GM19455 (cell line): ENCODE measurements around the gene ADAMTSL2.
"Not testable (repeated sequence)": the region's sequence is repeated elsewhere in the genome, so short reads cannot be mapped to it uniquely, and the experiment has no call there.

Source experiments
- ATAC-seq: cut with Tn5 transposase; IDR thresholded peaks from one replicate; pipeline ENCODE4 v1.9.1; 2021; ENCODE audit not compliant: unreplicated experiment

ADAMTSL2 gene

DNA sequence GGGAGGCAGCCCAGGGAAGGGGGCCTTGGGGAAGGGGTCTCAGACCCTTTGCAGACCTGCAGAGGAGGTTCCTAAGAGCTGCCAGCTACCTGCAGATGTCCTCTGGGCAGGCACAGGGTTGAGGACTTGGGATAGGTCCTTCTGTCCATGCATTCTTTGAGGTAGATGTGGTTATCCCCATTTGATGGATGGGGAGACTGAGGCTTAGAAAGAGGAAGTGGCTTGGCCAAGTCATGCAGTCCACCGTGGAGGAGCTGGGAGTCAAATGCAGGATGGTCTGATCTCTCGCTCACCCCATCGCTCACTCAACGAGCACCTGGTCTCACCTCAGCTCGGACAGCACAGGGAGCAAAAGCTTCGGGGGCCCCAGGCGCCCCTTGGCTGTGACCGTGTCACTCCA lies 20.2 kb downstream of the ADAMTSL2 start:
- no peak for ATAC-seq

DNA sequence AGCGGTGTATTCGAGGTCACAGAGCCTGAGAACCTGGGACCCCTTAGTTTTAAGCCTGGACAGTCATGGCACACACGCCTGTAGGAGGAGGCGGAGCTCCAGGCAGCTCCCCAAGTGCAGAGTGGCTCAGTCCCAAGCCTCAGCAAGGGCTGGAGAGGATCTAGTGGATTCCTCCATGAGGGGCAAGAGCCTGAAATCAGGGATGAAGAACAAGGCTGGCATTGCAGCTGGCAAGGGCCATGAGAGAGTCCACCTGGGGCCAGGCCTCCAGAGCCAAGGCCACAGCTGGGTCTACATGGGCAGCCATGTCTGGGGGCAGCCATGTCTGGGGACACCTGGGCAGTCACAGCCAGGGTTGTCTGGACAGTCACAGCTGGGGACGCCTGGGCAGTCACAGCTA lies 21.9 kb downstream of the ADAMTSL2 start:
- ATAC-seq = no peak

DNA sequence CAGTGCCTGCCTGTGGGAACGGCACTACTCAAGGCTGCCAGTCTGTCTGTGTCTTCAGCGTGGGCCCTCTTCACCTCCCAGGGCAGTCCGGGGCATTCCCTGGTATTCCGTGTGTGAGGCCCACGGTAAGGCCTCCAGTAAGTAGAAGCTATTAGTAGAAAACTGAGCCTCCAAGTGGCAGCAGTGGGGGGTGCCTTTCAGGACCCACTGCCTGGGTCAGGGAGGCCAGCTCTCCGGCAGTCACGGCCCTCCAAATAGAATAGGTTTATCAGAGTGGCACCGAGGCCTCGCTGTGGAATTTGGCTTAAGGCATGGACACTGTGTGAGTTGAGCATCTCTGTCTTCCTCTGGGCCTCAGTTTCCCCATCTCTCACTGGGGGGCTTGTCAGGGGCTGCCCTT lies 23.1 kb downstream of the ADAMTSL2 start:
- no peak for ATAC-seq

DNA sequence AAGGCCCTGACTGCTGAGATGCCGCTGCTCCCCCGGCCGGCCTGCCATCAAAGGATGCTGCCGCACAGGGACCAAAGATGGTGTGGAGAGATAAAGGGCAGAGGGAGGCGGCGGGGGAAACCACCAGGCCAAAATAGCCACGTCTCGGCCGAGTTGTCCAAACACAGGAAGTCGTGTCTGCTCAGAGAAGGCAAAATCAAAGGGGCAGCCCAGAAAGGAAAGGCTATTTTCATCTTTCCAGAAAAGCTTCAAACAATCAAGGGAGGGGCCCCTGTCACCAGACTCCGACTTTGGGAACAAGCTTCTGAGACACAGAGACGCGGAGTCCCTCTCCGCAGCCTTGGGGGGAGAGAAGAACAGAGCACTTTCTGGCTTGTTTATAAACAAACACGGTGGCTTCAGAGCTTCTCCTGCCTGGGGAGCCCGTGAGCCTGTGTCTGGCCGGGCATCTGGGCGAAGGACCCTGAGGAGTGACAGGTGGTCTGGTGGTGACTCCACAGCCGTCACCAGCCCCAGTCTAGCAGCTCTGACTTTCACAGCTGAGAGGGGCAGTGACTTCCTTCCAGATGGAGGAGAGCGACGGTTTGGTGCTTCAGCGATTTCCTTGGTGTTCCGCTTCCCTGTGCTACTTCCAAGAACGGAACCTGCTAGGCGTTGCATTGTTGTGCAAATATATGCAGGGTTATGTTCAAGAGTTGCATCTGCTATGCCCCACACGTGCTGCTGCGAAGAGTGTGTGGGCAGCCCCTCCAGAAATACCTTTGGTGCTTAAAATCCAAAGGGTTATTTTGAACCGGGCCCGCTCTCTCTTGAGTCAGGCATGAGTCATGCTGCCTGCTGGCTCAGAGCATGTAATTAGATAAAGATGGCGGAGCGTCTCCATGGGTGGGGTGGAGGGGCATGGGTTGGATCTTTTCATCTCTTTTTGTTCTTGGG lies 24.0 kb downstream of the ADAMTSL2 start:
- ATAC-seq = no peak

DNA sequence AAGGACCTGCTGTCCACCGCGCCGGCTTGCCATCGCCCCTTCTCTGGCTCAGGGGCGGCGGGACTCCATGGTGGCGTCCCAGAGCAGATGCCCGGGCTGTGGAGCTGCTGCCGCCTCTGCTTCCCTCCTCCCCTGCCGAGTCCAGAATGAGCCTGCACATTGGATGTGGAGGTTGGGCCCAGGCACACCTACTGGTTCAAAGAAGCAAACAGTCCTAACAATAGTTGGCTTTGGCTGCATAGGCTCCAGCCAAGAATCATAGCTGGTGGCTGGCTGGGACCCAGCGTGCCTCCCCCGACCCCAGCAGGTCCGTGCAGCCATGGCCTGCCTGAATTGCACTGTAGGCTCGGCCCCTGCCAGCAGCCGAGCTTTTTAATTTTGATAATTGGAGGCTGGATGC lies 25.8 kb downstream of the ADAMTSL2 start:
- ATAC-seq = no peak

DNA sequence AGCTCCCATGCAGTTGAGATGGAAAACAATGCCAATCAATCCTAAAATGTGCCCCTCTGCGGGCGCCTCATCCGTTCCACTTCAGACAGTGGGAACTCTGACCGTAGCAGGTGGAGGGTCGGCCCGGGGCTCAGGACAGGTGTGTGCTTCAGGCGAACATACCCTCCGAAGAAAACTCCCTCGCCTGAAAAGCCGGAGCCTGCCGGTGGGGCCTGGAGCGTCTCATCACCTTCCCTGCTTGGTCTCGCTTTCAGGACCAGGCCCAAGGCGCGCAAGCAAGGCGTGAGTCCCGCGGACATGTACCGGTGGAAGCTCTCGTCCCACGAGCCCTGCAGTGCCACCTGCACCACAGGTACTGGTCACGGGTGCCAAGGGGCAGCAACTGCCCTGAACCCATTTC lies 26.4 kb downstream of the ADAMTSL2 start:
- ATAC-seq = no peak

DNA sequence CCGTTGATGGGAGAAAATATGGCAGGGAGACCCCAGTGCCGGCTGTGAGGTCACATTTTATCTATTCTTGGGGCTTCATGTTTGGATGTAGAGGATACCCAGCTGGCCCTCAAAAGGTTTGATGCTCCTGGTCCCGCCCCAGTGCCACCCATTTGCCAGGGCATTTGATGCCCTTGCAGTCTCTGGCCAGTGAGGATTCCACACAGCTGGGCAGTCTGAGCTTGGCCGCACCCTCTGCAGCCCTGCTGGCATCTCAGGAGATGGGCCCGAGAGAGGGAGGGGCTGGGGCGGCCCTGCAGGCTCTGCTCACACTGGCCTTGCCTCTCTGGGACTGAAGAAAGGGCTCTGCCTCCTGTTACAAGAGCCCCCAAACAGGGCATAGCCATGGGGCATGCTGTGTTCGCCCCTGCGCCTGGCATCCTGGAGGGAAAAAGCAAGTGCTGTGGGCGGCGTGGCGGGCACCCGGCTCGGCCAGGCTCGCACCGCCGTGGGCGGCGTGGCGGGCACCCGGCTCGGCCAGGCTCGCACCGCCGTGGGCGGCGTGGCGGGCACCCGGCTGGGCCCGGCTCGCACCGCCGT lies 27.6 kb downstream of the ADAMTSL2 start:
- no peak for ATAC-seq

DNA sequence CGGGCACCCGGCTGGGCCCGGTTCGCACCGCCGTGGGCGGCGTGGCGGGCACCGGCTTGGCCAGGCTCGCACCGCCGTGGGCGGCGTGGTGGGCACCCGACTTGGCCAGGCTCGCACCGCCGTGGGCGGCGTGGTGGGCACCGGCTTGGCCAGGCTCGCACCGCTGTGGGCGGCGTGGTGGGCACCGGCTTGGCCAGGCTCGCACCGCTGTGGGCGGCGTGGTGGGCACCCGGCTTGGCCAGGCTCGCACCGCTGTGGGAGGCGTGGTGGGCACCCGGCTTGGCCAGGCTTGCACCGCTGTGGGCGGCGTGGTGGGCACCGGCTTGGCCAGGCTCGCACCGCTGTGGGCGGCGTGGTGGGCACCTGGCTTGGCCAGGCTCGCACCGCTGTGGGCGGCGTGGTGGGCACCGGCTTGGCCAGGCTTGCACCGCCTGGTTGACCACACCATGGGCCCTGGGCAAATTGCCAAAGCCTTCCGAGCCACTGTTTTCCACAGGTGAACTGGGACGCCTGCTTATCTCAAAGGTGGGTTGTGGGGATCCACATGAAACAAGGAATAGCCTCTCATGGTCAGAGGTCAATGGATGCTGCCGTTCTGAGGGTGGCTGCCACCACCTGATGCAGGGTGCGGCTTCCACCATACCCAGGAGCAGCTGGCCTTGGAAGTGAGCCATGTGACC lies 28.2 kb downstream of the ADAMTSL2 start:
- ATAC-seq = no peak

DNA sequence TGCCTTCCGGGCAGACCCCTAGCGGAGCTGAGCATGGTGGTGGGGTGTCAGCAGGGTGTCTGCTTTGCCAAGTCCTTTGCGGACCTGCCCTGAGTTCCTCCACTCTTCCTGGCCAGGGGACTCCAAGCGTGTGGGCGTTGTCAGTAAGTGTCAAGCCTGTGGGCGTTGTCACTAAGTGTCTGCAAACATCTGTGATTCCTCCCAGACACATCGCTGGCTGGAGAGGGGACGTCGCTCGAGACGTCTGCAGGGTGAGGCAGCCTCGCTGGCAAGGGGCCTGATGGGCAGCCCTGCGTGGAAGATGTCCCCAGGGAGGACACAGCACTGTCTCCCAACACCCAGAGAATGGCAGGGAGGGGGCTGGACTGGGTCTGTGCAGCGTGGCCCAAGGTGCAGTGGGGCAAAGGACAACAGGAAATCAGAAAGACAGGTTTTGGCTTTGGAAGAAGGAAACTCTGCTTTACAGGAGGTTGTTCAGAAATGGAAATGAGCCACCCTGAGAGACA lies 28.8 kb downstream of the ADAMTSL2 start:
- ATAC-seq = no peak

DNA sequence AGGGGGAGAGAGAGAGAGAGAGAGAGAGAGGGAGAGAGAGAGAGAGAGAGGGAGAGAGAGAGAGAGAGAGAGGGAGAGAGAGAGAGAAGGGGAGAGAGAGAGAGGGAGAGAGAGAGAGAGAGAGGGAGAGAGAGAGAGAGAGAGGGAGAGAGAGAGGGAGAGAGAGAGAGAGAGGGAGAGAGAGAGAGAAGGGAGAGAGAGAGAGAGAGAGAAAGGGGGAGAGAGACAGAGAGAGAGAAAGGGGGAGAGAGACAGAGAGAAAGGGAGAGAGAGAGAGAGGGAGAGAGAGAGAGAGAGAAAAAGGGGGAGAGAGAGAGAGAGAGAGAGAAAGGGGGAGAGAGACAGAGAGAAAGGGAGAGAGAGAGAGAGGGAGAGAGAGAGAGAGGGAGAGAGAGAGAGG lies 29.3 kb downstream of the ADAMTSL2 start:
- ATAC-seq = not testable (repeated sequence)

DNA sequence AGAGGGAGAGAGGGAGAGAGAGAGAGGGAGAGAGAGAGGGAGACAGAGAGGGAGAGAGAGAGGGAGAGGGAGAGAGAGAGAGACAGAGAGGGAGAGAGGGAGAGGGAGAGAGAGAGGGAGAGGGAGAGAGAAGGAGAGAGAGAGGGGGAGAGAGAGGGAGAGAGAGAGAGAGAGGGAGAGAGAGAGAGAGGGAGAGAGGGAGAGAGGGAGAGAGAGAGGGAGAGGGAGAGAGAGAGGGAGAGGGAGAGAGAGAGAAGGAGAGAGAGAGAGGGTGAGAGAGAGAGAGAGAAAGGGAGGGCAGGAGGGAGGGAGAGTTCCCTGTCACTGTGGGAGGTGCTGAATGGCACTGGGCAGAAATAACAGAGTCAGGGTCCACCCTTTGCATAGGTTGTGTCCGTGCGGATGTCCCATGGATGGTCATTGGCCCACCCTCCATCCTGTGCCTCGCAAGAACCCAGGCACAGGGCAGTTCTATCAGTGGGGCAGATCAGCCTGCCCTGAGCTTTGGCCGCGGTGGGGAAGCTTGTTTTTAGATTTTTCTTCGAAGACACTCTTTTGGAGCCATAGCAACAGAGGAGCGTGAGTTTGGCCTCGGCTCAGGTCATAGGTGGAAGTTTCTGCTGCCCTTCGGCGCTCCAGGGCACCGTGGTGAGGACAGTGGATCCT lies 30.1 kb downstream of the ADAMTSL2 start:
- no peak for ATAC-seq

DNA sequence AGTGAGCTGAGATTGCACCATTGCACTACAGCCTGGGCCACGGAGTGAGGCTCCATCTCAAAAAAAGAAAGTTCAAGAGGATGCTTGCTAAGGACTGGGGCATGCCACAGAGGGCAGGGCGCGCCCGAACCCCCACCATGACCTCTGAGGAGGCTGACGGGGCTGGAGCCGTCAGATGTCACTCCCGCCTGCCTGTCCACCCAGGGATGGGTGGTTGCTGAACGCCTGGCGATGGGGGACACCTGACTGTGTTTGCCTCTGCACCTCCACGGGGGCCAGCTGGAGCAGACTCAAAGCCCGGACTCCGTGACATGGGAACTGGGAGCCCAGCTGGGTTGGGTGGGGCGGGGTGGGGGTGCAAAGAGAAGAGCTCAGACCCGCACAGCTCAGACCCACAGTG lies 31.9 kb downstream of the ADAMTSL2 start:
- no peak for ATAC-seq

DNA sequence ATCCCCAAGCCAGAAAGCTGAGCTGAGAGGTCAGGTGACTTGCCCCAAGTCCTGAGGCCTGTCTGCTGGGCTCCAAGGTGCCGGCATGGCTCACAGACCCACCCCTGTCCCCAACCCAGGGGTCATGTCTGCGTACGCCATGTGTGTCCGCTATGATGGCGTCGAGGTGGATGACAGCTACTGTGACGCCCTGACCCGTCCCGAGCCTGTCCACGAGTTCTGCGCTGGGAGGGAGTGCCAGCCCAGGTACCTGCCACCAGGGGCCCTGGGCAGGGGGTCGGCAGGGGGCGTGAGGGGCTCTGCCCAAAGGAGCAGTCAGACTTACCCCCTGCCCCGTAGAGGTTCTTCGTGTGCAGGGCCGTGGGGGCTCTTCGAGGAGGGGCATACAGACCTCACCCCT lies 32.3 kb downstream of the ADAMTSL2 start:
- ATAC-seq = no peak

DNA sequence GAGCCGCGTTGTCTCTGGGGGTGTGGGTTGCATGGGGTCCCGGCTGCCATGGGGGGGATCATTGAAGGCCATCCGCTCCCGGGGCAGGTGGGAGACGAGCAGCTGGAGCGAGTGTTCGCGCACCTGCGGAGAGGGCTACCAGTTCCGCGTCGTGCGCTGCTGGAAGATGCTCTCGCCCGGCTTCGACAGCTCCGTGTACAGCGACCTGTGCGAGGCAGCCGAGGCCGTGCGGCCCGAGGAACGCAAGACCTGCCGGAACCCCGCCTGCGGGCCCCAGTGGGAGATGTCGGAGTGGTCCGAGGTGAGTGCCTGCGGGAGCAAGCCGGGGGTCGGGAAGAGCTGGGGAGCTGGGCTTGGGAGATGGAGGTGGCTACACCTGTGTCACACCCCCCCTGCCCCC lies 33.7 kb downstream of the ADAMTSL2 start:
- no peak for ATAC-seq

DNA sequence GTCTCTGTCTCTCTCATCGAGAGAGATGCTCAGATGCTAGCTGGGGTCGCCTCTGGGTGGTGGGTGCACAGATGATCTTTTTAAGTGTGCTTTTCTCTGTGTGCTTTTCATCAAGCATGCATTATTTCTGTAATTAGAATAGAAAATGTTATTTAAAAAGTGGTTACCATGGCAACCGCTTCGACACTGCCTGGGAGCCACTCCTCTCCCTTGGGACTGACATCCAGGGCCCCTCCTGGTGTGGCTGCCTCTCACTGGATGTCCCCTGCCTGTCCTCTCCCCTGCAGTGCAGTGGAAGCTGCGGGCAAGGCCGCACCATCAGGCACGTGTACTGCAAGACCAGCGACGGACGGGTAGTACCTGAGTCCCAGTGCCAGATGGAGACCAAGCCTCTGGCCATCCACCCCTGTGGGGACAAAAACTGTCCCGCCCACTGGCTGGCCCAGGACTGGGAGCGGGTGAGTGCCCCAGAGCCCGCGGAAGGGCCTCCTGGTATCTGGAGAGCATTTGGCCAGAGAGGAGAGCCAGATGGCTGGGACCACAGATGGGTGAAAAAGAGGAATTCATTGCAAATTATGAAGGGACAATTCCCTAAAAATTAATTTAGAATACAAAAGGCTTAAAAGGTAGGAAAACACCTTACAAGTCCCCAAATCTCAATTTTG lies 34.7 kb downstream of the ADAMTSL2 start:
- no peak for ATAC-seq

DNA sequence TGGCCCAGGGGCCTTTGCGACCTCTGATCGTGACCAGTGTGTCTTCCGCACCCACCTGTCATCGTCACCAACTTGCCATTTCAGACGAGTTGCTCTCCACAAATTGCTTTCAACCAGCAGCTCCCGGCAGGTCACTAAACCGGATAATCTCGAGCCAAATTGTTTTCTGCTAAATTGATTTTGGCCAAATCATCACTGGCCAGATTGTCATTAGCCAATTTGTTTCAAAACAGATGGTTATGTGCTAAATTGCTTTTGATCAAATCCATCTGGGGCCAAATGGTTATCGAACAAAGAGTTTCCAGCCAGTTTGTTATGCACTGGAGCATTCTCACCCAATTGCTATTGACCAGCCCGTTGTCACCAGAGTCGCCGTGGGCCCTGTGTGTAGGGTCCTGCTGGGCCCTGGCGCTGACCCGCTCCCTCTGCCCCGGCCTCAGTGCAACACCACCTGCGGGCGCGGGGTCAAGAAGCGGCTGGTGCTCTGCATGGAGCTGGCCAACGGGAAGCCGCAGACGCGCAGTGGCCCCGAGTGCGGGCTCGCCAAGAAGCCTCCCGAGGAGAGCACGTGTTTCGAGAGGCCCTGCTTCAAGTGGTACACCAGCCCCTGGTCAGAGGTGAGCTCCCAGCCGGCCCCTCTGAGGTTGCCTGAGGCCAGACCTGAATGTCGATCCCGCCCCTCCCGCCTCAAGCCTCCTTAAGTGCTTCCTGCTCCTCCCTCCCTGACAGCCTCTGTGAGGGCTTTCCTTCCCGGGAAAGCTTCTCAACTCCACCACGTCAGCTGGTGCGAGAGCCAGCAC lies 35.6 kb downstream of the ADAMTSL2 start:
- ATAC-seq = no peak

DNA sequence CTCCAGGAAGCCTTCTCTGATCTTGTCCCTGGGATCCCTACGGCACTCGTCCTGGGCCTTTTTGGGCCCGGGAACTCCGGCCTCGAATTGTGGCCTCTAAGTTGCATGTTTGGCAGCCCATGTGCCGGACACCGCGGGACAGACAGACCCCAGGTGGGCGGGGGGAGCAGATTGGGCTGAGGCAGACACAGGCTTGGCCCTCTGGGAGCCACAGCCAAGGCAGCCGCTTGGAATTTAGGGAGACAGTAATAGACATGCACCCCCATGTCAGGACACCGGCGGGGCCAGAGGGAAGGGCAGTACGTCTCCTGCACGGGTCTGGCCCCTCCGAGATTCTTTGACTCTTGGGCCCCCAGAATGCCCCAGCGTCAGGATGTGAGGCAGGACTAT lies 36.2 kb downstream of the ADAMTSL2 start:
- ATAC-seq = no peak

DNA sequence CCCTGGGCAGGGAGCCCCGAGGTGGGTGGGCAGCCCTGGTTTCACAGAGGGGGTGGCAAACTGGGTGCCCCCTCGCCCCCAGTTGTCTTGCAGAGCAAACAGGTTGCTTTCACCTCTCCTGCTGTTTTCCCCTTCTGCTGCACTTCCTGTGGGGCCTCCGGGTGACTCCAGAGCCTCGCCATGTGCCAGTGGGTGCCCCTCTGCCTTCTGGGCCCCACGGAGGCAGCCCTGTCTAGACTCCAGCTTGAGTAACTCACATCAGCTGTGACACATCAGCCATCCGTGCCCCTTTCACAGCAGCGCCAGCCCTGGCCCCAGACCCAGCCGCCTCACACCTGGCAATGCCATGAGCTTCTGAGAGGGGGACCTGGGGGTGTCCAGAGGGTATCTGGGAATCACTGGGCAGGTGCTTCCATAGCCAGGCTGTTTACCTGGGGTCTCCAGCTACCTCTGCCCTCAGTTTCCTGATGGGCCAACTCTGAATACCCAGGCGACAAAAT lies 36.9 kb downstream of the ADAMTSL2 start:
- ATAC-seq = no peak

DNA sequence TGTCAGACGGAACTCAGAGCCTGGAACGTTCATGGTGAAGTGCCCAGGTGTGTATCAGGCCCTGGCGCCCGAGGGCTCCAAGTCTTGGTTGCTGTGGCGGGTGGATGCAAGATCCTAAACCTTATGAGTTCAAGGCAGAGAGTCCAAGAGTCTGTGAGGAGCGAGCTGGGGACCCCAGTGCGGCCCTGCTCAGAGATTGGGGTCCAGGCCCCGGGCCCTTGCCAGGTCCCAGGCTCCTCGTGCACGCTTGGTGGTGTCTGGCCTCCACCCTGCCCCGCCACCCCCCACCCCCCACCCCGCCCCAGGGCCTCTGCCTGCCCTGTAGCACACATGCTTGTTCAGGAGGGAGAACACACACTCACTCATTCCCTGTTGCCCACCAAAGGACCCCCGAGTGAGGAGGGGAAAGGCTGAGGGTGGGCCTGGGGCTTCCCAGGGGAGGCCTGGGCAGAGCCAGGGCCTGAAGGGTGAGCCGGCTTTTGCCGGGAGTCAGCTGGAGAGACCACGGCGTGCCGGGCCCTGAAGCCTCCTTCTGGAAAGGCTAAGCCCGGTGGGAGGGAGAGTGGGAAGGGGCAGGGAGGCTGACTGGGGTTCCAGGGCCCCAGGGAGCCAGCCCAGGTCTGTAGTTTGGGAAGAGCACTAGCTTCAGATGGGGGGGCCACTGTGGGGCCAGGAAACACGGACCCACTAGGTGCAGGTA lies 37.5 kb downstream of the ADAMTSL2 start:
- no peak for ATAC-seq
